GM12891 (cell line): ENCODE results near the gene GBP3.

ENCODE experiments used
- POLR2A ChIP-seq: IDR thresholded peaks from 2 replicates; pipeline ENCODE4 v1.6.1; 2011; ENCODE audit warnings: low read depth, low read length, control low read depth
- POLR2AphosphoS5 ChIP-seq: IDR thresholded peaks from 2 replicates; pipeline ENCODE4 v1.6.1; 2011; ENCODE audit warnings: low read depth, low read length, control low read depth

DNA sequence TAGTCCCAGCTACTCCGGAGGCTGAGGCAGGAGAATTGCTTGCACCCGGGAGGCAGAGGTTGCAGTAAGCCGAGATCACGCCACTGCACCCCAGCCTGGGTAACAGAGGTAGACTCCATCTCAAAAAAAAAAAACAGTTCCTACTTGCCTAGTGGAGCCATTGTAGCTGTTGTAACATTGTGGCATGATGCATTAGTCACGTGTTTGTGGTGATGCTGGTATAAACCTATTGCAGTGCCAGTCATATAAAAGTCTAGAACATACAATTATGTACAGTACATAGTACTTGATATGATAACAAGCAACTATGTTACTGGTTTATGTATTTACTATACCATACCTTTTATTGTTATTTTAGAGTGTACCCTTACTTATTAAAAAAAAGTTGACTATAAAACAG is 46.4 kb downstream of the GBP3 start:
- TF ChIP-seq POLR2A (no peak), POLR2AphosphoS5 (no peak)
